HL-60 (cell line): ENCODE data around the gene GIPC1.

Experiments used
- DNase-seq, 2 experiments: peaks; one replicate each; pipeline ENCODE4 v3.0.0-alpha.2; 2010 to 2020; ENCODE audit warnings: low read depth in 1 of 2, low spot score in 1 of 2
- H3K27ac ChIP-seq: fragments of 250-450 bp; sonication (Bioruptor Pico); replicated peaks from 2 replicates; pipeline ENCODE4 v1.5.1; 2020; ENCODE audit warnings: mild to moderate bottlenecking, moderate library complexity
- H3K27me3 ChIP-seq: fragments of 250-450 bp; sonication (Bioruptor Pico); 2 replicates; pipeline ENCODE4 v1.5.1; 2021; ENCODE audit warnings: mild to moderate bottlenecking, moderate library complexity; ENCODE audit not compliant: insufficient read depth, poor library complexity, severe bottlenecking
- H3K4me3 ChIP-seq: replicated peaks from 2 replicates; pipeline ENCODE4 v1.5.1; 2011; ENCODE audit warnings: mild to moderate bottlenecking, control low read depth, low read length; ENCODE audit not compliant: insufficient read depth
- CTCF ChIP-seq: IDR thresholded peaks from one replicate; pipeline ENCODE4 v1.5.1; 2011; ENCODE audit warnings: low read length, control low read depth, inconsistent platforms; ENCODE audit not compliant: insufficient read depth
- GABPA ChIP-seq: IDR thresholded peaks from 2 replicates; pipeline ENCODE4 v1.6.1; 2012; ENCODE audit warnings: low read depth
- POLR2AphosphoS5 ChIP-seq: IDR thresholded peaks from 2 replicates; pipeline ENCODE4 v1.6.1; 2012; ENCODE audit warnings: low read depth
- REST ChIP-seq: IDR thresholded peaks from 2 replicates; pipeline ENCODE4 v1.6.1; 2012; ENCODE audit warnings: low read depth; ENCODE audit not compliant: insufficient replicate concordance
- SPI1 ChIP-seq: IDR thresholded peaks from 2 replicates; pipeline ENCODE4 v1.6.1; 2012; ENCODE audit warnings: low read depth, mild to moderate bottlenecking, borderline replicate concordance

The GIPC1 gene

GRCh38 chr19:14479309-14479974 is 16.5 kb downstream of the GIPC1 start:
- no peak for TF ChIP-seq REST
- TF ChIP-seq POLR2AphosphoS5: no peak
- Histone ChIP-seq H3K4me3 (no peak overlapping the region), H3K27ac (no peak overlapping the region), H3K27me3 (peaks cover 5% of the 10 kb centered on the region)
- no peak for DNase-seq

GRCh38 chr19:14478113-14478545 is 17.8 kb downstream of the GIPC1 start:
- DNase-seq: no peak
- Histone ChIP-seq H3K27me3 (peaks cover 9% of the 10 kb centered on the region), H3K4me3 (no peak overlapping the region), H3K27ac (no peak overlapping the region)
- TF ChIP-seq SPI1 (no peak), REST (no peak), GABPA (no peak), POLR2AphosphoS5 (no peak), CTCF (no peak)

- H3K27ac ChIP-seq: no peak overlapping the region
- TF ChIP-seq CTCF (no peak), GABPA (no peak), REST (no peak), POLR2AphosphoS5 (no peak), SPI1 (no peak)
- no peak overlapping the region for H3K4me3 ChIP-seq
- peaks cover 15% of the 10 kb centered on the region for H3K27me3 ChIP-seq
- DNase-seq: no peak
Observed at GRCh38 chr19:14477418-14478112, 18.4 kb downstream of the GIPC1 start.
